AG04449 (cell line): ENCODE results near the gene DUOXA2.

ENCODE experiments used
- CTCF ChIA-PET: fragments of 350-600 bp; formaldehyde crosslinking; extraction: SDS; loops from one replicate; lab custom pipeline; 2021; ENCODE audit warnings: antibody characterized with exemption; lab: Yijun Ruan, JAX
- POLR2A ChIA-PET: fragments of 400-600, 350-600 bp; formaldehyde crosslinking; extraction: SDS; loops from one replicate; lab custom pipeline; 2020; ENCODE audit warnings: antibody characterized with exemption, inconsistent platforms; lab: Yijun Ruan, JAX
- DNase-seq: peaks from one replicate; pipeline ENCODE4 v3.0.0-alpha.2; 2010; ENCODE audit warnings: low read depth, low spot score
- H3K4me3 ChIP-seq: 2 replicates; pipeline ENCODE4 v1.5.1; 2011; ENCODE audit warnings: low read depth, mild to moderate bottlenecking, control low read depth, low read length
- TF ChIP-seq, protein P1 (sequence below): IDR thresholded peaks from one replicate; pipeline ENCODE4 v1.5.1; 2011; ENCODE audit warnings: mild to moderate bottlenecking, moderate library complexity, low read length, control low read depth, inconsistent platforms; ENCODE audit not compliant: insufficient read depth; ENCODE audit errors: missing control alignments

Gene DUOXA2

DNA sequence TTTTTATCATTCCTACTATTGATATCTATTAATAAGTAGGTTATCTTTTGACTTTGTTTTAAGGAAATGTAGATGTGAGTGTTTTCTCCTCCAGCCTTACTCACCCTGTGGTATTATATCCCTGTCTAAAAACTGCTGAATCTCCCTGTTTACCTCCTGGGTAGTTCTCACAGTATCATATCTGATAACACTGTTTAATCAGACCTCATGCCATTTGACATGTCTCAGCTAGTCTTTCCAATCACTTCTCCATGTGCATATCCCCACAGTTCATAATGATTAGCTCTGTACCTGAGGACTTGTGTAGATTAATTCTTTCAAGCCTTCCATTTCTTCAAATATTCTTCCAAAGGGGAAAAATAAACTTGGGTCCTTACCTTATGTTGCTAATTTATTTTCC, 30.9 kb upstream of the DUOXA2 start:
- POLR2A ChIA-PET = no interaction called here
- TF ChIP-seq, protein P1, sequence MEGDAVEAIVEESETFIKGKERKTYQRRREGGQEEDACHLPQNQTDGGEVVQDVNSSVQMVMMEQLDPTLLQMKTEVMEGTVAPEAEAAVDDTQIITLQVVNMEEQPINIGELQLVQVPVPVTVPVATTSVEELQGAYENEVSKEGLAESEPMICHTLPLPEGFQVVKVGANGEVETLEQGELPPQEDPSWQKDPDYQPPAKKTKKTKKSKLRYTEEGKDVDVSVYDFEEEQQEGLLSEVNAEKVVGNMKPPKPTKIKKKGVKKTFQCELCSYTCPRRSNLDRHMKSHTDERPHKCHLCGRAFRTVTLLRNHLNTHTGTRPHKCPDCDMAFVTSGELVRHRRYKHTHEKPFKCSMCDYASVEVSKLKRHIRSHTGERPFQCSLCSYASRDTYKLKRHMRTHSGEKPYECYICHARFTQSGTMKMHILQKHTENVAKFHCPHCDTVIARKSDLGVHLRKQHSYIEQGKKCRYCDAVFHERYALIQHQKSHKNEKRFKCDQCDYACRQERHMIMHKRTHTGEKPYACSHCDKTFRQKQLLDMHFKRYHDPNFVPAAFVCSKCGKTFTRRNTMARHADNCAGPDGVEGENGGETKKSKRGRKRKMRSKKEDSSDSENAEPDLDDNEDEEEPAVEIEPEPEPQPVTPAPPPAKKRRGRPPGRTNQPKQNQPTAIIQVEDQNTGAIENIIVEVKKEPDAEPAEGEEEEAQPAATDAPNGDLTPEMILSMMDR = no peak

DNA sequence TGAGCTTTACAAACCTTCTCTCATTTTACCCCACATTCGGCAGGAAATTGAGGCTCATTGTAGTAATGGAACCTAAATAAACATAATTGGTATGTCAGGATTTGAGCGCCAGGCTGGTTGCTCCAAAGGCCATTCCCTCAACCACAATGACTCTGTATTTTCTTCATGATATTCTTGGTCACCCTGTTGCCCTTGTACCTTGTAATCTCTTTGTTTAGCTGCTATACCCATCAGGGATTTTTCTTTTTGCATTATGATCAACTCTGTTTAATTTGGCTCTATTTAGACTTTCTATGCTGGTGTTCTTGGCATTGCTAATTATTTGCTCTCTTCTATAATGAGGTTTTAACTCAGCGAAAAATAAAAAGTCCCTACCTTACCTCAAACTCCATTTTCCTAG, 30.0 kb upstream of the DUOXA2 start:
- ChIA-PET CTCF (interaction anchor here (1.0 to 1.2 kb wide), 2 partner anchors 34 kb away, joined by 3 to 4 read pairs; no protein-coding TSS in a partner anchor), POLR2A (no interaction called here)
- TF ChIP-seq, protein P1 = no peak
- no peak overlapping the region for H3K4me3 ChIP-seq
- no peak for DNase-seq

More for the DNA sequence above, 30.9 kb upstream of the DUOXA2 start:
- CTCF ChIA-PET = interaction anchor here (1.2 kb wide), 1 partner anchor 35 kb away, joined by 4 read pairs; no protein-coding TSS in a partner anchor
- no peak for DNase-seq
- no peak overlapping the region for H3K4me3 ChIP-seq

DNA sequence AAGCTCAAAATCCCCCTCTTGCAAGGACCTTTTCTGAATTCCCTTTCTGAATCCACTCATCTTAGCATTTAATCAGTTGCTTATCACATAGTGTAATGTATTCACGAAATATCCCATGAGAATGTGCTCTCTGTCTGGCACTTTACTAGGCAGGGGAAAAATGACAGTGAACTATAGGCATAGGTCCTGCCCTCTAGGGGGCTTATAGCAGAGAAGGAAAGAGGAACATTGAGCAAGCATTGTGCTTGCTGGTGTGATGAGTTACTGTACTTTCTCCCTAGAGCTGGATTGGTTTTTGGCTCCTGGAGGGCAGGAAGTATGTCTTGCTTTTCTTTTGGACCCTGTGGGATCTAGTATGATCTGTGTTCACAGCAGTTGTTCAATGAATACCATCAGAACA, 26.6 kb upstream of the DUOXA2 start:
- no peak for DNase-seq
- POLR2A ChIA-PET = no interaction called here
- H3K4me3 ChIP-seq = no peak overlapping the region
- TF ChIP-seq, protein P1 = no peak
- CTCF ChIA-PET = interaction anchor here (1.4 to 1.6 kb wide), 2 partner anchors 31 kb away, joined by 5 to 9 read pairs; no protein-coding TSS in a partner anchor

DNA sequence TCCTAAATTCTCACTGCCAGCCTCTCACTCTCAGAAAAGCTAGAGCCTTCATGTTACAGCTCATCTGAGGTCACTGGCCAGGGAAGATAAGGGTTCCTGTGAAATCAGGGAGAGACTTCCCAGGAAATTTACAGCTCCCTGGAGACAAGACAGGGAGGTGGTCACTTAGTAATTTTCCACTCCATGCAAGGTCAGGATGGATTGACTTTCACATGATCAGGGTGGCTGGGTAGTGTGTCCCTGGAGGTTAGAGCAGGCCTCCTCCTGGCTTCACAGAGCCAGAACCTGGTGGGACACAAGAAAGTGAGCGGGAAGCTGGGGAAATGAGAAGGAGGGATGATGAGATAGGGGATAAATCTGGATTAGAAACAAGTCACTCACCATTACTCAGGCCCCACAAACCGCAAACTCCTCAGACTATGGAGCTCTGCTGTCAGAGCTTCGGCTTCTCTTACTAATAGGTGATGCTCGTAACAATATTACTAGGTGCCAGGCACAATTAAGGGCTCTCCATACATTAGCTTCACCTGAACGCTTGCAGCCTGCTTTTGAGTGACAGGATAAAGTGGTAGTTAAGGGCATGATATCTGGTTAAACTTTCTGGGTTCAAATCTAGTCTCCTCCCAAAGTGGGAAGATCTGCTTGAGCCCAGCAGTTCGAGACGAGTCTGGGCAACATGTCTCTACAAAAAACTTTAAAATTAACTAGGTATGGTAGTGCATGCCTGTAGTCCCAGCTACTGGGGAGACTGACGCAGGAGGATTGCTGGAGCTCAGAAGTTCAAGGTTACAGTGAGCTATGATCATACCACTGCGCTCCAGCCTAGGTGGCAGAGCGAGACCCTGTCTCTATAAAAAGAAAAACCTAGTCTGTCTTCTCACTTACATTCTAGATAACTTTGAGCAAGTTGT, 25.1 kb upstream of the DUOXA2 start:
- DNase-seq = no peak
- TF ChIP-seq, protein P1 = no peak
- ChIA-PET POLR2A (no interaction called here), CTCF (interaction anchor here (1.4 to 1.6 kb wide), 2 partner anchors 29 kb away, joined by 4 to 5 read pairs; no protein-coding TSS in a partner anchor)
- H3K4me3 ChIP-seq = no peak overlapping the region

DNA sequence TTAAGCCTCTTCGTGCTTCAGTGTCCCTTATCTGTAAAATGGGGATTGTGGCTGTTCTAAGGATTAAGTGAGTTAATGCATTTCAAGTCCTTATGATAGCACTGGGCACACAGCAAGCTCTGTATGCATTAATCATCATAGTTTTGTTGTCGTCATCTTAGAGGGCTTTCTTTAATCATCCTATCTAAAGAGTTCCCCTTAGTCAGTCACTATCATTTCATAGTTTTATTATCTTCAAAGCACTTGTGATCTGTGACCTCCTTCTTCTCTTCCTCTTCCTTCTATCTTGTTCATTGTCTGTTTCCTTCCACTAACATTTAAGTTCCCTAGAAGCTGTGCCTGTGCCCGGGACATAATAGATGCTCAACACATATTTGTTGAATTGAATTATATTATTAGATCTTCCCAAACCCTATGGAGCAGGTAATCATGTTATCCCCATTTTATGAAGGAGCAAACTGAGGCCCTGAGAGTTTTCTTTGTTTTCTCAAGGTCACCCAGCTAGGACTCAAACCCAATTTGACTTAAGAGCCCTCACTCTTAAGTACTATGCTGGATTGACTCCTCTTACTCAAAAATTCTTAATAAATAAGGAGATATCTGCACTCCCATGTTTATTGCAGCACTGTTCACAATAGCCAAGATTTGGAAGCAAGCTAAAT, 24.3 kb upstream of the DUOXA2 start:
- H3K4me3 ChIP-seq = no peak overlapping the region
- TF ChIP-seq, protein P1 = no peak
- DNase-seq = no peak
- ChIA-PET POLR2A (no interaction called here), CTCF (interaction anchor here (1.4 kb wide), 1 partner anchor 28 kb away, joined by 4 read pairs; no protein-coding TSS in a partner anchor)
